ENCODE measurements around the gene ARL4A. TPM values are rescaled to one million over a fixed set of nuclear protein-coding genes. Genes with fewer than 3 reads are reported as not detected.

Gene ARL4A
- total RNA-seq, 1 donor from 2014 or later, result 61.6 TPM

- no peak for DNase-seq (ENCODE audit: low spot score)
These were observed 35.5 kb downstream of the ARL4A start for GRCh38 chr7:12722636-12723605.

GRCh38 chr7:12725575-12726316, 38.3 kb downstream of the ARL4A start:
- DNase-seq (ENCODE audit: low spot score), result no peak

- no peak for DNase-seq (ENCODE audit: low spot score)
These were observed 39.5 kb downstream of the ARL4A start for GRCh38 chr7:12726908-12727307.

- DNase-seq (ENCODE audit: low spot score), result no peak
These were observed 40.2 kb downstream of the ARL4A start for GRCh38 chr7:12727455-12728191.

GRCh38 chr7:12728192-12728538, 40.7 kb downstream of the ARL4A start:
- no peak for DNase-seq (ENCODE audit: low spot score)

- DNase-seq (ENCODE audit: low spot score), result peak; percentile 38
These were observed 41.7 kb downstream of the ARL4A start for GRCh38 chr7:12729112-12729511.

GRCh38 chr7:12730523-12730922, 43.1 kb downstream of the ARL4A start:
- DNase-seq (ENCODE audit: low spot score), result no peak

- no peak for DNase-seq (ENCODE audit: low spot score)
These were observed 43.8 kb downstream of the ARL4A start for GRCh38 chr7:12731214-12731656.

GRCh38 chr7:12731775-12732174, 44.3 kb downstream of the ARL4A start:
- no peak for DNase-seq (ENCODE audit: low spot score)

- no peak for DNase-seq (ENCODE audit: low spot score)
These were observed 45.0 kb downstream of the ARL4A start for GRCh38 chr7:12732428-12732827.

- DNase-seq (ENCODE audit: low spot score), result no peak
These were observed 48.5 kb downstream of the ARL4A start for GRCh38 chr7:12735923-12736322.

GRCh38 chr7:12737373-12737772, 49.9 kb downstream of the ARL4A start:
- no peak for DNase-seq (ENCODE audit: low spot score)

GRCh38 chr7:12737836-12738235, 50.4 kb downstream of the ARL4A start:
- no peak for DNase-seq (ENCODE audit: low spot score)

- no peak for DNase-seq (ENCODE audit: low spot score)
These were observed 51.2 kb downstream of the ARL4A start for GRCh38 chr7:12738665-12739064.

Other genes starting within 250 kb of the ARL4A start
- 3.6 TPM for gene SCIN, start 116.9 kb upstream of the ARL4A start, total RNA-seq (ENCODE audit: insufficient read depth, low replicate concordance)

Measured in umbilical cord (tissue), 2 donors.